OCI-LY7 (cell line): ENCODE measurements around the gene ENTPD6. TPM values are rescaled to one million over a fixed set of nuclear protein-coding genes. Genes with fewer than 3 reads are reported as not detected.

Experiments
- BruUV-seq: library from RNA; stranded (reverse); fragments of 400-500 nt; replicated peaks from 2 replicates; lab custom pipeline; 2021; lab: Mats Ljungman, UMichigan
- CTCF ChIA-PET: fragments of 300-600 bp; sonication (Branson Sonifier 250); formaldehyde crosslinking; loops from one replicate; lab custom pipeline; 2022; ENCODE audit warnings: antibody characterized with exemption; ENCODE audit not compliant: unreplicated experiment; lab: Charles Lee
- POLR2A ChIA-PET: fragments of 300-600 bp; sonication (Branson Sonifier 250); formaldehyde crosslinking; loops from one replicate; lab custom pipeline; 2022; ENCODE audit warnings: antibody characterized with exemption; lab: Charles Lee
- DNase-seq: peaks from one replicate; pipeline ENCODE4 v3.0.0-alpha.2; 2015; ENCODE audit warnings: low spot score
- H2AFZ ChIP-seq: fragments of 200-600 bp; sonication (generic), shearing (Covaris generic); 2 replicates; pipeline ENCODE4 v1.6.1; 2014; ENCODE audit warnings: mild to moderate bottlenecking, antibody characterized with exemption, low read length, moderate library complexity
- H3K27ac ChIP-seq: fragments of 200-600 bp; sonication (generic); 2 replicates; pipeline ENCODE4 v1.5.1; 2014; ENCODE audit warnings: mixed run types, low read depth, mild to moderate bottlenecking, moderate library complexity, low read length, inconsistent platforms; ENCODE audit not compliant: poor library complexity, severe bottlenecking
- H3K36me3 ChIP-seq: fragments of 200-600 bp; sonication (generic); 2 replicates; pipeline ENCODE4 v1.6.1; 2014; ENCODE audit warnings: mild to moderate bottlenecking, antibody characterized with exemption, low read length, moderate library complexity, mixed read lengths; ENCODE audit not compliant: insufficient read depth
- H3K4me1 ChIP-seq: fragments of 200-600 bp; sonication (generic); 2 replicates; pipeline ENCODE4 v1.5.1; 2014; ENCODE audit warnings: mild to moderate bottlenecking, low read length; ENCODE audit not compliant: insufficient read depth, poor library complexity, severe bottlenecking
- H3K4me2 ChIP-seq: fragments of 200-600 bp; sonication (generic); 2 replicates; pipeline ENCODE4 v1.6.1; 2014; ENCODE audit warnings: mild to moderate bottlenecking, low read length
- H3K4me3 ChIP-seq: fragments of 200-600 bp; sonication (generic); 2 replicates; pipeline ENCODE4 v1.5.1; 2014; ENCODE audit warnings: mild to moderate bottlenecking, low read depth, low read length; ENCODE audit not compliant: poor library complexity, severe bottlenecking
- H3K79me2 ChIP-seq: fragments of 200-600 bp; sonication (generic); 2 replicates; pipeline ENCODE4 v1.6.1; 2016; ENCODE audit warnings: low read depth, mild to moderate bottlenecking, low read length, moderate library complexity, mixed read lengths; ENCODE audit not compliant: insufficient read depth
- H3K9me2 ChIP-seq: fragments of 200-600 bp; sonication (generic); 2 replicates; pipeline ENCODE4 v1.6.1; 2016; ENCODE audit warnings: mild to moderate bottlenecking, low read length, mixed read lengths; ENCODE audit not compliant: insufficient read depth
- H3K9me3 ChIP-seq: fragments of 200-600 bp; sonication (generic); 2 replicates; pipeline ENCODE4 v1.6.1; 2014; ENCODE audit warnings: mild to moderate bottlenecking, mixed run types, low read length, mixed read lengths
- H4K20me1 ChIP-seq: fragments of 200-600 bp; sonication (generic); 2 replicates; pipeline ENCODE4 v1.6.1; 2014; ENCODE audit warnings: mild to moderate bottlenecking, antibody characterized with exemption, low read length, moderate library complexity, mixed read lengths; ENCODE audit not compliant: insufficient read depth
- CTCF ChIP-seq: fragments of 200-600 bp; sonication (generic); conservative IDR thresholded peaks from 2 replicates; pipeline ENCODE4 v1.5.1; 2014; ENCODE audit warnings: mild to moderate bottlenecking, antibody characterized with exemption, low read length, moderate library complexity, mixed read lengths
- EZH2phosphoT487 ChIP-seq: fragments of 200-600 bp; sonication (generic); IDR thresholded peaks from 2 replicates; pipeline ENCODE4 v1.6.1; 2018; ENCODE audit warnings: low read depth, borderline replicate concordance, mild to moderate bottlenecking, mixed run types, antibody characterized with exemption, low read length, moderate library complexity, mixed read lengths
- intact Hi-C: fragments of 100-400 bp; cut with micrococcal nuclease; formaldehyde crosslinking; loops from one replicate; pipeline ENCODE4 v1.10.0; 2022; ENCODE audit not compliant: unreplicated experiment
- total RNA-seq, 2 experiments: library from RNA; depleted of rRNA in 1 of 2; stranded (reverse); fragments of >200 nt in 1 of 2; shearing (Covaris generic) in 1 of 2; gene quantifications; 2 replicates each; pipeline ENCODE4 v1.2.3, GENCODE V29; 2014 to 2022

ENTPD6 gene
- total RNA-seq, 2 experiments from 2014 or later, result 4.2 TPM; not detected in 1

DNA sequence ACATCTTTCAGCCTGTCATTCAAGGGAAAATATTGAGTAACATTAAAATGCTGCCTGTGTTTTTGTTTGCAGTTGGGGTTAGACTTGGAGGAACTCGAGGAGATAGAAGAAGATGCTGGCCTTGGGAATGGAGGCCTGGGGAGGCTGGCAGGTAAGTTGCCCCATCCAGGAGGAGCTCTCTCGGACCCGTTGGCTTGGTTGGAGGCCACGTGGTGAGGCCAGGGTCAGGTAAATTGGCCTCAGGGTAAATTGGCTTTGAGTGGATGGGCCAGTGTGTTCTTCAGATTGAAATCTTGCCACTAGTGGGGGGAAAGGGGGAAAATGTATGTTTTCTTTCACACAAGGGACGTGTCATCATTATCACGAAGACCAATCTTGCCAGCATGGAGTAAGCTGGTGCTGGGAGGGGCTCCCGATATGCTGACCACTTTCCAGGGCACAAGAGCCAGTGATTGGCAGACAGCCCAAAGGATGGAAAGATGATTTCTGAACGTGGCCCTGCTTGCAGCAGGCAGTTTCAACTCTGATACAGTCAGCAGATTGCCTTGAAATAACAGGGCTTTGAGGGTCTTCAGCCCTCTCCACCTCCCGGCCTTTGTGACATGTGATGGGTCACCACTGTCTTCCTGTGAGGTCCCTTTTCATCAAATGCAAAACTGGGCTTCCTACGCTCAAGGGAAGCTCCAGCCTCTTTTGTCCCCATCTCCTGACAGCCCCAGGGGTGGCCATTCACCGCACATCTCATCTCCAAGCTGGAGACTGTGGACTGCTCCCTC lies 73.7 kb downstream of the ENTPD6 start:
- POLR2A ChIA-PET, result no interaction called here
- H3K36me3 ChIP-seq, result 0 out of 2 replicates have a peak, but pooled peaks cover 3% of the 10 kb centered on the region
- H2AFZ ChIP-seq, result no peak overlapping the region
- no peak for TF ChIP-seq CTCF
- TF ChIP-seq EZH2phosphoT487, result no peak
- no peaks in the 10 kb centered on the region for H3K9me2 ChIP-seq
- DNase-seq, result no peak
- intact Hi-C loops, result no loop called here
- peaks cover 7% of the 10 kb centered on the region; the same call in 1 of the 2 replicates for H4K20me1 ChIP-seq
- CTCF ChIA-PET, result no interaction called here
- H3K27ac ChIP-seq, result no peak overlapping the region
- BruUV-seq, result no TSS peak
- H3K4me1 ChIP-seq, result no peaks in the 10 kb centered on the region
- no peaks in the 10 kb centered on the region for H3K79me2 ChIP-seq
- no peak overlapping the region for H3K4me3 ChIP-seq
- H3K4me2 ChIP-seq, result no peak overlapping the region
- no peaks in the 10 kb centered on the region for H3K9me3 ChIP-seq

- H3K79me2 ChIP-seq, result no peaks in the 10 kb centered on the region
- no peak for DNase-seq
- CTCF ChIA-PET, result no interaction called here
- TF ChIP-seq CTCF (no peak), EZH2phosphoT487 (no peak)
- peaks cover 7% of the 10 kb centered on the region; the same call in 1 of the 2 replicates for H4K20me1 ChIP-seq
- H3K36me3 ChIP-seq, result 0 out of 2 replicates have a peak, but pooled peaks cover 3% of the 10 kb centered on the region
- BruUV-seq, result no TSS peak
- no peak overlapping the region for H3K27ac ChIP-seq
- no peaks in the 10 kb centered on the region for H3K9me2 ChIP-seq
- no peaks in the 10 kb centered on the region for H3K9me3 ChIP-seq
- POLR2A ChIA-PET, result interaction anchor here (1.5 kb wide), 1 partner anchor 16 kb away, joined by 4 read pairs; no protein-coding TSS in a partner anchor
- no peak overlapping the region for H3K4me2 ChIP-seq
- H3K4me3 ChIP-seq, result no peak overlapping the region
- no peaks in the 10 kb centered on the region for H3K4me1 ChIP-seq
- intact Hi-C loops, result no loop called here
- no peak overlapping the region for H2AFZ ChIP-seq
Observed at GRCh38 chr20:25269833-25270170, 74.3 kb downstream of the ENTPD6 start.

GRCh38 chr20:25270829-25271251 lies 75.3 kb downstream of the ENTPD6 start:
- Histone ChIP-seq H3K79me2 (no peaks in the 10 kb centered on the region), H4K20me1 (peaks cover 7% of the 10 kb centered on the region; the same call in 1 of the 2 replicates), H3K4me3 (no peak overlapping the region), H2AFZ (no peak overlapping the region), H3K9me3 (no peaks in the 10 kb centered on the region), H3K4me1 (no peaks in the 10 kb centered on the region), H3K9me2 (no peaks in the 10 kb centered on the region), H3K4me2 (no peak overlapping the region), H3K36me3 (0 out of 2 replicates have a peak, but pooled peaks cover 3% of the 10 kb centered on the region), H3K27ac (no peak overlapping the region)
- no peak for DNase-seq
- TF ChIP-seq EZH2phosphoT487 (no peak), CTCF (no peak)
- ChIA-PET POLR2A (interaction anchor here (1.5 kb wide), 1 partner anchor 17 kb away, joined by 4 read pairs; no protein-coding TSS in a partner anchor), CTCF (no interaction called here)
- intact Hi-C loops, result no loop called here
- no TSS peak for BruUV-seq
